Measurements from ENCODE around the gene IFT88. TPM values are rescaled to one million over a fixed set of nuclear protein-coding genes. Genes with fewer than 3 reads are reported as not detected.

IFT88 gene
- total and polyA plus RNA-seq, 5 experiments from 2014 or later = 6.3 to 18.6 (median 8.6) TPM

DNA sequence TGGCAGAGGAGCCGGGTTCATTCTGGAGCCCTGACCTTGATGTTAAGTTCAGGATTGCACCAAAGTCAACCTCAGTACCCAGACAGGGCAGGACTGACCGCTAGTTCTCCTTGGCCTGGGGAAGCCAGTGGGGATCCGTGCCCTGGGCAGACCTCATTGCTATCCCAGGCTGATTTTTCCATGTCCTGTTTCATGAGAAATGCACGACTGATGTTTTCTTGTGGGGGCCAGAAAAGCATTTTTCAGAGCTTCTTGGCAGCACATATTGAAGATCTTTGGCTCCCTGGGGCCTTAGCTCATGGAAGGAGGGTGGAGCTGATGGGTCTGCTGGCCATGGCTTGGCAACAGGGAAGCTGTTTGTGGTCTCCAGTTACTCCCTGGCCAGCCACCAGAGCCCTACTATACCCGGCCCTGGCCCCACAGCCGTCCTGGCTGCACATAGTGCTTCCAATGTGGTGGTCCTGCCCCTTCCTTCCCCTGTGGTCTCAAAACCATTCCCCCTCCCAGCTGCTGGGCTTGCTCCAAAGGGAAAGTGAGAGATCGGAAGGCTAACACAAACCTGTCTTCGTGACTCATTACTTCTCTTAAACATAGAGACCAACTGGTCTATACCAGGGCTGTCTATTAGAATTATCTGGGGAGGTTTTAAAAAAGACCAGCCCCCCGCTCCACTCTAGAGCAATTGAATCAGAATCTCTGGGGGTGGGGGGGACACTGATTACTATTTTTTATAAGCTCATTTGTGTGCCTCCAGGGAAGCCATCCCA is 147.8 kb downstream of the IFT88 start:
- Mint-ChIP-seq H3K27me3 (peaks cover 0 to 8% (median 2%) of the 10 kb centered on the region in 5 donors), H3K27ac (no peak overlapping the region), H3K4me1 (peaks cover 2 to 11% (median 5%) of the 10 kb centered on the region in 4 donors), H3K9me3 (no peaks in the 10 kb centered on the region), H3K4me3 (no peak overlapping the region), H3K36me3 (no peaks in the 10 kb centered on the region)
- POLR2A ChIA-PET = no interaction called here
- no peak for DNase-seq
- no peak for ATAC-seq

DNA sequence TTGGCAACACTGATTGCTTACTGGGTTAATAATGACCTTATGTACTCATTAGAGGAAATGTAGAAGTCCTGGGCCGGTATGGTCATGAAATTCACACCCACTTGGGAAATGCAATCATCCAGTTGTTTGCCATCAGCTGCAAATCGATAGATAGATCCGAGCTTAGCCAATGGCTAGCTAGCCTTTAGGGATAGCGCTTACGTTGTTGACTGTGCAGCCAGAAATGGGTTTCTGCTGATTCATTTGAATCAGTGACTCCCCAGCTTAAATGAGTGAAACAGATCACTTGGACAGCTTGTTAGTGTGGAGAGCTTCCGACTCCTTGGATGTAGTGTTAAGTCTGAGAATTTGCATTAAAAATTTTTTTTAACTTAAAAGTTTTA is 148.4 kb downstream of the IFT88 start:
- Mint-ChIP-seq H3K4me3 (no peak overlapping the region), H3K36me3 (no peaks in the 10 kb centered on the region), H3K27ac (no peak overlapping the region), H3K4me1 (peaks cover 2 to 11% (median 5%) of the 10 kb centered on the region in 4 donors), H3K9me3 (no peaks in the 10 kb centered on the region), H3K27me3 (peaks cover 0 to 8% (median 2%) of the 10 kb centered on the region in 5 donors)
- ATAC-seq (no peak), DNase-seq (no peak)
- POLR2A ChIA-PET = no interaction called here

- peak overlapping the region in 1 of 10 donors; percentile 48 for H3K27ac Mint-ChIP-seq
- ATAC-seq (no peak), DNase-seq (no peak)
- H3K27me3 Mint-ChIP-seq = peaks cover 0 to 10% (median 8%) of the 10 kb centered on the region in 5 donors
- no peaks in the 10 kb centered on the region for H3K36me3 Mint-ChIP-seq
- POLR2A ChIA-PET = no interaction called here
- peaks cover 3 to 22% (median 7%) of the 10 kb centered on the region in 4 donors for H3K4me1 Mint-ChIP-seq
- H3K4me3 Mint-ChIP-seq = no peak overlapping the region
- H3K9me3 Mint-ChIP-seq = no peaks in the 10 kb centered on the region
These were observed 150.0 kb downstream of the IFT88 start for GRCh38 chr13:20716951-20717350.

DNA sequence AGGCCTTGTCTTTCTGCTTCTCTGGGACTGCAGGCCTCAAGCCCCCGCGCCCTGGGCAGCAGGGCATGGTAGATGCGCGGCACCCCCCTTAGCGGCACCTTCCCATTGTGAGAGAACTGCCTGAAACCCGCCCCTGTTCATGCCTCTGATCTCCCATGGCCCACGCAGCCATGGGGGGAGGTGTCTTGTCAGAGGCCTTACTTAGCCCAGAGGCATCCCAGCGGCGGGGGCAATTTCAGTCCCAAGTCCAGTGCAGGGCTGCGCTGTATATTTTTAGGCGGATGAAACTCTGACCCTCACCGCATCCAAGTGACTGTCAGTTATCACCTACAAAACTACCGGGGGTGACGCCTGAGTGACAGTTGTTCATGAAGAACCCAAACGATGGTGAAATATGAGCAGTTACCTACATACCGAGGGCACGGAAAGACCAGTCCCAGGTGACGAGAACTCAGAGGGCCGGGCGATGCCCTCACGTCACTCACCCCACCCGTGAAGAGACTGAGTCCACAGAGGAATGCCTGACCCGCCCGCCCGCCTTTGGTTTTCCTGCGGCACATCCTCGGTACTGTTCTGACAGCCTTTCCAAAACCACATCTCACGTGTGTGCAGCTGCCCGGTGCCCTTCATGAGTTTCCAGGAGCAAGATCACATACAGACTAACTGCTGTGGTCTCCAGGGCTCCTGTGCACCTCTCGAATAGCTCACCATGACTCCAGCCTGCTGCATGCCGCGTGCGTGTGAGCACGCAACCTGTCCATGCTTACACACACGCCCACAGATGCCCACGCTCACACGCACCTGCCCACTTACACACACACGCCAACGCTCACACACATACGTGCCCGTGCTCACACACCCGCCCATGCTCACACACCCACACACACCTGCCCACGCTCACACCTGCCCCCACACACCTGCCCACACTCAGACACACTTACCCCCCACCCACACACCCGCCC is 150.9 kb downstream of the IFT88 start:
- Mint-ChIP-seq H3K36me3 (no peaks in the 10 kb centered on the region), H3K9me3 (no peaks in the 10 kb centered on the region), H3K4me3 (no peak overlapping the region), H3K4me1 (peaks cover 3 to 18% (median 9%) of the 10 kb centered on the region in 4 donors), H3K27me3 (peaks cover 0 to 14% (median 9%) of the 10 kb centered on the region in 5 donors), H3K27ac (no peak overlapping the region)
- ATAC-seq (no peak), DNase-seq (no peak)
- POLR2A ChIA-PET = no interaction called here

DNA sequence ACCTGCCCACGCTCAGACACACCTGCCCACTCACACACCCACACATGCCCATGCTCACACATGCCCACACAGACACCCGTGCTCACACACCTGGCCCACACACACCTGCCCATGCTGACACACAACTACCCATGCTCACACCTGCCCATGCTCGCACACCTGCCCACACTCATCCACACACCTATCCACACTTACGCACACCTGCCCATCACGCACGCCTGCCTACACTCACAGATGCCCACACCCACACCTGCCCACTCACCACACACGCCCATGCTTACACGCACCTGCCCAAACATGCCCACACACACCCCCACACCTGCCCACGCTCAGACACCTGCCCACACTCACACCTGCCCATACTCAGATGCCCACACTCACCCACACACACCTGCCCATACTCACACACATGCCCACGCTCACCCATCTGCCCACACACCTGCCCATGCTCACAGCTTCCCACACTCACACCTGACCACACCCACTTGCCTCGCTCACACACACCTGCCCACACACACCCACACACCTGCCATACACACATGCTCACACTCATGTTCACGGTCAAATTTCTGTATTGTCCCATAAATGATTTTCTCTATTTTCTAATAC is 152.1 kb downstream of the IFT88 start:
- DNase-seq (no peak), ATAC-seq (no peak)
- Mint-ChIP-seq H3K27me3 (peaks cover 0 to 13% (median 9%) of the 10 kb centered on the region in 5 donors), H3K36me3 (no peaks in the 10 kb centered on the region), H3K9me3 (no peaks in the 10 kb centered on the region), H3K4me1 (peaks cover 3 to 13% (median 6%) of the 10 kb centered on the region in 4 donors), H3K4me3 (no peak overlapping the region), H3K27ac (no peak overlapping the region)
- POLR2A ChIA-PET = no interaction called here

DNA sequence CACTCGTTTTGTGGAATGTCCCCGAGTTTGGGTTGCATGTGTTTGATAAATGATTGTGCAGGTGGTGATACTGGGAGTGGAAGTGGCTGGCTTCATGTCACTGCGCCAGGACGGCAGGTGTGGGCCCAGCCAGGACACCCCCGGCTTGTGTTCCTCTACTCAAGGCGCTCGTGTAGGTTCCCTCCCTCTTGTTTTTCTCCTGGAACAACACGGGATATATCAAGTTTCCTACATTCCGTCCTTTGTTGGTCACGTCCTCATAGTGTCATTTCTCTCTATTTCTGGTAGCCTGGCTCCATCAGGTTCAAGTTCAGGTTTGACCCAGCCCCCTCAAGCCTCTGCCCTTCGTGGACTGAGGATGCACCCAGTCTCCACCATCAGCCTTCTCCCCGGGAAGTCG is 152.8 kb downstream of the IFT88 start:
- peaks cover 3 to 13% (median 6%) of the 10 kb centered on the region in 4 donors for H3K4me1 Mint-ChIP-seq
- no peak overlapping the region for H3K27ac Mint-ChIP-seq
- DNase-seq = no peak
- POLR2A ChIA-PET = no interaction called here
- H3K27me3 Mint-ChIP-seq = peaks cover 0 to 13% (median 9%) of the 10 kb centered on the region in 5 donors
- ATAC-seq = no peak
- H3K4me3 Mint-ChIP-seq = no peak overlapping the region
- no peaks in the 10 kb centered on the region for H3K36me3 Mint-ChIP-seq
- H3K9me3 Mint-ChIP-seq = no peaks in the 10 kb centered on the region

- Mint-ChIP-seq H3K36me3 (no peaks in the 10 kb centered on the region), H3K9me3 (no peaks in the 10 kb centered on the region), H3K27me3 (peaks cover 0 to 13% (median 9%) of the 10 kb centered on the region in 5 donors), H3K27ac (peak overlapping the region in 1 of 10 donors; percentile 79), H3K4me1 (peaks cover 3 to 13% (median 6%) of the 10 kb centered on the region in 4 donors), H3K4me3 (no peak overlapping the region)
- ATAC-seq = no peak
- POLR2A ChIA-PET = no interaction called here
- DNase-seq = no peak
These were observed 153.5 kb downstream of the IFT88 start for GRCh38 chr13:20720499-20720898.

GRCh38 chr13:20721058-20721453 is 154.1 kb downstream of the IFT88 start:
- no peak for ATAC-seq

DNA sequence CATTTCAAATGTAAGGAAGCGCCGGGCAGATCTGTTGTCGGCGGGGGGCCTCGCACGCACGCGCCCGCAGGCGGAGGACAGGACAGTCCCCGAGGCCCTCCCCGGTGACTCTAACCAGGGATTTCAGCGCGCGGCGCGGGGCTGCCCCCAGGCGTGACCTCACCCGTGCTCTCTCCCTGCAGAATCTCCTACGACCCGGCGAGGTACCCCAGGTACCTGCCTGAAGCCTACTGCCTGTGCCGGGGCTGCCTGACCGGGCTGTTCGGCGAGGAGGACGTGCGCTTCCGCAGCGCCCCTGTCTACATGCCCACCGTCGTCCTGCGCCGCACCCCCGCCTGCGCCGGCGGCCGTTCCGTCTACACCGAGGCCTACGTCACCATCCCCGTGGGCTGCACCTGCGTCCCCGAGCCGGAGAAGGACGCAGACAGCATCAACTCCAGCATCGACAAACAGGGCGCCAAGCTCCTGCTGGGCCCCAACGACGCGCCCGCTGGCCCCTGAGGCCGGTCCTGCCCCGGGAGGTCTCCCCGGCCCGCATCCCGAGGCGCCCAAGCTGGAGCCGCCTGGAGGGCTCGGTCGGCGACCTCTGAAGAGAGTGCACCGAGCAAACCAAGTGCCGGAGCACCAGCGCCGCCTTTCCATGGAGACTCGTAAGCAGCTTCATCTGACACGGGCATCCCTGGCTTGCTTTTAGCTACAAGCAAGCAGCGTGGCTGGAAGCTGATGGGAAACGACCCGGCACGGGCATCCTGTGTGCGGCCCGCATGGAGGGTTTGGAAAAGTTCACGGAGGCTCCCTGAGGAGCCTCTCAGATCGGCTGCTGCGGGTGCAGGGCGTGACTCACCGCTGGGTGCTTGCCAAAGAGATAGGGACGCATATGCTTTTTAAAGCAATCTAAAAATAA is 154.7 kb downstream of the IFT88 start:
- ATAC-seq (peak; percentile 79 to 81), DNase-seq (peak in 3 of 10 donors; percentile 15 to 26 (median 17))
- no peaks in the 10 kb centered on the region for H3K9me3 Mint-ChIP-seq

More at GRCh38 chr13:20721058-20721453, 154.1 kb downstream of the IFT88 start:
- no peaks in the 10 kb centered on the region for H3K9me3 Mint-ChIP-seq
- H3K27me3 Mint-ChIP-seq = peaks cover 0 to 13% (median 9%) of the 10 kb centered on the region in 5 donors
- H3K4me3 Mint-ChIP-seq = peak overlapping the region in 5 of 10 donors; percentile 42 to 79 (median 45)
- H3K27ac Mint-ChIP-seq = no peak overlapping the region
- DNase-seq = no peak
- peaks cover 3 to 13% (median 6%) of the 10 kb centered on the region in 4 donors for H3K4me1 Mint-ChIP-seq
- POLR2A ChIA-PET = no interaction called here
- no peaks in the 10 kb centered on the region for H3K36me3 Mint-ChIP-seq

DNA sequence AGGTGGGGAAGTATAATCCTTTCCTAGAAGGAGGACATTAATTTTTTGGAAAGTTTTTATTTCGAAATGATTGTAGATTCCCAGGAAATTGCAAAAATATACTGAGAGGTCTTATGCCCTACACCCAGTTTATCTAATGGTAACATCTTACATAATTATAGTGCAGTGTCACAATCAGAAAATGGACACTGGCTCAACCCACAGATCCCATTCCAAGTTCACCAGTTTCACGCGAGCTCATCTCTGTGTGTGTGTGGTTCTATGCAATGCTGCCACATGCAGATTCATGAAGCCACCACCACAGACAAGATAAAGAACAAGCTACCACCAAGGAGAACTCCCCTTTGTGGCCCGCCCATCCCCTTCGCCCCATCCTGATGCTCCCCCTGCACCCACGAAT is 160.9 kb downstream of the IFT88 start:
- peaks cover 4 to 19% (median 12%) of the 10 kb centered on the region in 3 donors for H3K36me3 Mint-ChIP-seq
- ATAC-seq (no peak), DNase-seq (no peak)

More for the DNA sequence above, 154.7 kb downstream of the IFT88 start:
- Mint-ChIP-seq H3K27me3 (peaks cover 0 to 13% (median 9%) of the 10 kb centered on the region in 5 donors), H3K36me3 (no peaks in the 10 kb centered on the region), H3K4me1 (peaks cover 3 to 13% (median 6%) of the 10 kb centered on the region in 4 donors), H3K27ac (peak overlapping the region in 2 of 10 donors; percentile 21 to 63), H3K4me3 (peak overlapping the region; percentile 39 to 79 (median 54))
- POLR2A ChIA-PET = no interaction called here

GRCh38 chr13:20728579-20729311 is 161.8 kb downstream of the IFT88 start:
- no peak for ATAC-seq
- POLR2A ChIA-PET = no interaction called here
- no peaks in the 10 kb centered on the region for H3K9me3 Mint-ChIP-seq

More for the DNA sequence above, 160.9 kb downstream of the IFT88 start:
- no peak overlapping the region for H3K4me3 Mint-ChIP-seq
- H3K4me1 Mint-ChIP-seq = peaks cover 0 to 2% (median under 1%) of the 10 kb centered on the region in 4 donors
- H3K9me3 Mint-ChIP-seq = no peaks in the 10 kb centered on the region
- no peak overlapping the region for H3K27ac Mint-ChIP-seq
- H3K27me3 Mint-ChIP-seq = peaks cover 0 to 2% (median 0%) of the 10 kb centered on the region in 5 donors
- POLR2A ChIA-PET = no interaction called here

More at GRCh38 chr13:20728579-20729311, 161.8 kb downstream of the IFT88 start:
- Mint-ChIP-seq H3K4me1 (peaks cover 0 to 2% (median 0%) of the 10 kb centered on the region in 4 donors), H3K27me3 (no peaks in the 10 kb centered on the region), H3K36me3 (peaks cover 4 to 19% (median 13%) of the 10 kb centered on the region in 3 donors), H3K27ac (no peak overlapping the region), H3K4me3 (no peak overlapping the region)
- DNase-seq = no peak

Measured in naive thymus-derived CD8-positive, alpha-beta T cell (primary cell).